ENCODE measurements around the gene JAZF1.

DNA sequence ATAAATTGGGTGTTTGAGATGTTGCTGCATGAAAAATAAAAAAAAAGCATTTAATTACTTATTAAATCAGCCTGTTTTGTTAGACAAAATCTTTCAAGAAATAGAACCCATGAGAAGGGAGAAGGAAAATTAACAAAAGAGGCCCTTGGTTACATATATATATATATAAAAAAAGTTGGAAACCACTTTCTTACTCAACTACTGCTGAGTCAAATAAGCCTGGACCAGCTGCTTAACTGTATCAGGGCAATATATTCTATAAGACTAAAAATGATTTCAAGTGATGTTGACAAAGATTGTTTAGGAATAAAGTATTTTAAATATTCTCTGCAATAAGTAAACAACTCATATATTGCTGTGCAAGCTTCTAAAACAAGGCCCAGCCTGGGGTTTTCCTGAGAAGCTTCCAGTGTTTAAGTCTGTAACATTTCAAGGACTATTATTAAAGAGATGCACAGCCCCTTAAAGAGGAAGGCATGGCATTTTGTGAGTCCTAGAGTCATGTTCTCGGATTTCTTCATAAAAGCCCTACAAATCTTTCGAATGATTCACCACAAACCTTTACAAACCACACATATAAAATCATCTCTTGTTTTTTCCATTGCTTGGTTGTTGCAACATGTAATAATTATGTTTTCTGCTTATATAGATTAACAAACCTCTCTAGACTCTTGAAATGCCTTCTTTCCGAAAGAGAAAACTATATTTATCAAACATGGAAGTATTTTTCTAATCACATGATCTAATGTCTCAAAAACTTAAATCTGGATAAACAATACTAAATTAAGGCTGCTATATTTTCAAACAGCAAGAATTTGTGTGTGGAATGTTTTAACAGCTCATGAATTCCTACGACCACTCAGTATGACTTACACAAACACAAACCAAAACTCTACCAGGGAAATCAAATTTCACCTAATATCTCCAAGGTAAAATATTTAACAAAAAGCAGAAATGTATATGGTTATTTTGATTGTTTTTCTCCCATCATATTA, 14.3 kb downstream of the JAZF1 start:
- TF ChIP-seq, protein P1, sequence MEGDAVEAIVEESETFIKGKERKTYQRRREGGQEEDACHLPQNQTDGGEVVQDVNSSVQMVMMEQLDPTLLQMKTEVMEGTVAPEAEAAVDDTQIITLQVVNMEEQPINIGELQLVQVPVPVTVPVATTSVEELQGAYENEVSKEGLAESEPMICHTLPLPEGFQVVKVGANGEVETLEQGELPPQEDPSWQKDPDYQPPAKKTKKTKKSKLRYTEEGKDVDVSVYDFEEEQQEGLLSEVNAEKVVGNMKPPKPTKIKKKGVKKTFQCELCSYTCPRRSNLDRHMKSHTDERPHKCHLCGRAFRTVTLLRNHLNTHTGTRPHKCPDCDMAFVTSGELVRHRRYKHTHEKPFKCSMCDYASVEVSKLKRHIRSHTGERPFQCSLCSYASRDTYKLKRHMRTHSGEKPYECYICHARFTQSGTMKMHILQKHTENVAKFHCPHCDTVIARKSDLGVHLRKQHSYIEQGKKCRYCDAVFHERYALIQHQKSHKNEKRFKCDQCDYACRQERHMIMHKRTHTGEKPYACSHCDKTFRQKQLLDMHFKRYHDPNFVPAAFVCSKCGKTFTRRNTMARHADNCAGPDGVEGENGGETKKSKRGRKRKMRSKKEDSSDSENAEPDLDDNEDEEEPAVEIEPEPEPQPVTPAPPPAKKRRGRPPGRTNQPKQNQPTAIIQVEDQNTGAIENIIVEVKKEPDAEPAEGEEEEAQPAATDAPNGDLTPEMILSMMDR (conservative IDR thresholded peaks at IDR 0.05; ENCODE audit: low read depth, low read length) = no peak
- no peak for TF ChIP-seq EZH2 (IDR thresholded peaks at IDR 0.05; ENCODE audit: borderline replicate concordance, low read depth, low read length, poor library complexity, severe bottlenecking)
